Epidermal melanocyte (primary cell): ENCODE measurements around the gene RAB26.

ENCODE experiments used
- DNase-seq: peaks from one replicate; pipeline ENCODE4 v3.0.0; 2011; ENCODE audit warnings: low spot score; ENCODE audit not compliant: insufficient read length

Gene RAB26

GRCh38 chr16:2178321-2179106 lies 30.1 kb downstream of the RAB26 start:
- no peak for DNase-seq

DNA sequence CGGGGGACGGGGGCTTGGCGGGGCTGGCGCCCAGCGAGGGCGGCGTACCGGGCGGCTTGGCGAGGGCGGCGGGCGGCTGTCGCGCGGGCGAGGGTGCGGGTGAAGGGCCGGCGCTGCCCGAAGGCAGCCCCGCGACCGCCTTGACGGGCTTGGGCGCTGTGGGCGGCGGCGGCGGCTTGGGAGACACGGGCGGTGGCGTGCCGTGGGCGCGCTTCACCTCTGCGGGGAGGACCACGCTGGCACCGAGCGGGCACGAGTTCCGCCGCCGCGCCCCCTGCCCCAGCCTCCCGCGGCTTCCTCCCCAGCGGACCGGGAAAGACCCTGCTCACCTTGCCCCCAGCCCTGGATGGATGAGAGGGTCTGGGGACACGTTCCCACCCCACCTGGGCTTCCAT lies 30.7 kb downstream of the RAB26 start:
- DNase-seq, result no peak

- DNase-seq, result no peak
Measured at GRCh38 chr16:2179576-2179975, 31.2 kb downstream of the RAB26 start.

GRCh38 chr16:2180461-2180860 lies 32.0 kb downstream of the RAB26 start:
- DNase-seq, result no peak

DNA sequence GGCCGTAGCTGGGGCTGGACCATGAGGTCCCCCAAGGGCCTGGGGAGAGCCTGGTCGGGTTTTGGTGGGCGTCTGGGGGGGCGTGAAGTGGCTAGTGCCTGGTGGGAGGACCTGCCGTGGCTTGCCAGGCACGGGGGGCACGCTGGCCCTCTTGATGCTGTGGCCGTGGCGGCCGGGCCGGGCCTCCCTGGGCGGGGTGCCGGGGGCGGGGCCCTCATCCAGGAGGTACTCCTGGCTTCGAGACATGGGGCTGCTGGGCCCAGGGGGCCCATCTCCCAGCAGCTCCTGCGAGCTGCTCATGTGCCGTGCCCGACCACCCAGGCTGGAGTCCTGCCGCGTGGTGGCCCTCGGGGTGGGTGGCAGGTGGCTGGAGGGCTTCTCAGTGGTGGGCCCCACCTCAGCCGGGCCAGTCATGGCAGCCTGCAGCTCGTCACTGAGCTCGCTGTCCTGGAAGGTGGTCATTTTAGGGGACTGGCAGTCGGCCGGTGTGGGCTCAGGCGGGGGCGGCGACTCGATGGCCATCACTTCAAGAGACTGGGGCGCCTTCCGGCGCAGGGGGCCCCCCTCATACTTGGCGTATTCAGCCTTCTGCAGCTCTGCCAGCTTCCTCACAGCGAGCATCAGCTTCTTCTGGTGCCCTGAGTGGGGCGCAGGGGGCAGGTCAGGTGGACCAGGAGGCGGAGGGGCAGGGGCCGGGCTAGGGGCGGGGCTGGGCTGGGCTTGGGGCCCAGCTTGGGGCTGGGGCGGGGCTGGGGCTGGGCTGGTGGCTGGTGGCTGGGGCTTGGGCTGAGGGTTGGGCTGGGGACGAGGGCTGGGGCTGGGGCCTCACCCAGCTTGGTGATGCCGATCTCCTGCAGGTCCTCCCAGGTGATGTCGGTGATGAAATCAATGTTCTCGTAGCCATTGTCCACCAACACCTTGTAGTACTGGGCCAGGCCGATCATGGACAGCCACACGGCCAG lies 32.8 kb downstream of the RAB26 start:
- no peak for DNase-seq

- no peak for DNase-seq
Measured at GRCh38 chr16:2181952-2182351, 33.5 kb downstream of the RAB26 start.

- no peak for DNase-seq
Measured at GRCh38 chr16:2183671-2184070, 35.2 kb downstream of the RAB26 start.

DNA sequence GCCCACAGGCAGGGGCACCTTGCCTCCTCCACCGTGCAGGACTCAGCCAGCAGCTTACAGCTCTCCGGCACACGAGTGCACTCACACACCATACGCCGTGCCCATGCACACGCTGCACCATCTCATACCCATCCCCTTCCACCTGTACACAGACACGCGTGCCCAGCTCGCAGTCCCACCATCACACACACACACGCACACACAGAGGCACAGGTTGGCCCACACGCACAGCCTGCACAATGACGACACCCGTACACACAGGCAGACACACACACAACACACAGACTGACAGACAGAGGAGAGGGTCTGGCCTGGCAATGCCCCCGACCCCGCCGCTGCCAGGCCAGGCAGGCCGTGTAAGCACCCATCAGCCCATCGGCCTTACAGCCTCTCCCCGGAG lies 35.9 kb downstream of the RAB26 start:
- DNase-seq, result no peak

DNA sequence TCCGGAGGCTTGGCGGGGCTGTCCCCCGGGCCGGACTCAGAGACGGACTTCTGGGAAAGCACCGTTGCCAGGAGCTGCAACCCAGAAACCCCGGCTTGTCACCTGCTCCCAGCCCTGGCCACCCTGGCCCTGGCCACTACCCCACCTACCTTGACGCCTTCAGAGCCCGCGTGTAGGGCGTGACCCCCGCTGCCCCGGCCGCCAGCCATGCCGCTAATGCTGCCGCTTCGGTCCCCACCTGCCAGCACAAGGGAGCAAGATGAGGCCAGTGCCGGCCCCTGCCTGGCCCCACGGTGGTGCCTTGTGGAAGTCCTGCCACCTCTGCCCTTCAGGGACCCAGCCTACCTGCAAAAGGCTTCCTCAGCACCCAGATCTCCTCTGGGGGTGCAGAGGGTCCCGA lies 36.5 kb downstream of the RAB26 start:
- no peak for DNase-seq

DNA sequence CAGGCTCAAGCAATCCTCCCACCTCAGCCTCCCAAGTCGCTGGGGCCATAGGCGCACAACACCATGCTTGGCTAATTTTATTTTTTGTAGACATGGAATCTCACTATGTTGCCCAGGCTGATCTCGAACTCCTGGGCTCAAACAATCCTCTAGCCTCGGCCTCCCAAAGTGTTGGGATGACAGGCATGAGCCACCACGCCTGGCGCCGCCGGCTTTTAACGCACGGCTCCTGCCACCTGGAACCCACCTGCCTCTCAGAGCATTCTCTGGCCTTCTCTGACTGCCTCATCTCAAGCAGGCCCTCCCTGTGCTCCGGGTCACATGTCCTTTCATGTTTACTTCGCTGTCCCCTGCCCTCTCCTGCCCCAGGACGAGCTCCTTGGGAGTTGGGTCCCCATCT lies 37.6 kb downstream of the RAB26 start:
- no peak for DNase-seq

DNA sequence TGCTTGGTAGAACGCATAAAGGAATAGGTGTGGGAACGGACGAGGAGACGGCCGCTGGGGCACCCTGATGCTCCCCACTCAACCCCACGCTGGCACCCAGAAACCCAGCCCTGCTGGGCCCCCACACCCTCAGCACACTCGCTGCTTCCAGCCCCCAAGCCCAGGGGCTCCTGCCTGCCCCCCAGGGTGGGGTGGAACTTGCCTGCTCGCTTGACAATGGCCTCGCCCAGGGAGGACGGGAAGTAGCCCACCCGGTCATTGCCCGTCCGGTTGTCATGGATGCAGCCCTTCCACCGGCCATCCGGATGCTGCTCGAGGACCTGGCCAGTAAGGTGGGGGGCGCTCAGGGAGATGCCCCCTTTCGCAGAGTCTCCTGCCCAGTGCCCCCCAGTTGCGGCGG lies 38.1 kb downstream of the RAB26 start:
- no peak for DNase-seq

DNA sequence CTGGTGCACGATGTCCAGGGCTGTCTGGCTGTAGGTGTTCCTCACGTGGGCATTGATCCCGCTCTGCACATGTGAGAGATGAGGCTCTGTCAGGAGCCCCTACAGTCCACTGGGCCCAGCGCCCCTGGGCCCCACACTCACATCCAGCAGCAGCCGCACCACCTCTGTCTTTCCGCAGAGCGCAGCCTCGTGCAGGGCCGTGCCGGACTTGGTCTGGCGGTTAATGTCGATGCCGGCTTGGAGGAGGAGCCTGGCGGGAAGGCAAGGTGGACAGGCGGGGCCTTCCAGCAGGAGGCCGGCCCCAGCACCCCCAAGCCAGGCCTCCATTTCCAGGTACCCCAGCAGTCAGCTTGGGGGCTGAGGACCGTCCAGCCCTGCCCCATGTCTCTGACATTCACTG lies 38.8 kb downstream of the RAB26 start:
- DNase-seq, result no peak

DNA sequence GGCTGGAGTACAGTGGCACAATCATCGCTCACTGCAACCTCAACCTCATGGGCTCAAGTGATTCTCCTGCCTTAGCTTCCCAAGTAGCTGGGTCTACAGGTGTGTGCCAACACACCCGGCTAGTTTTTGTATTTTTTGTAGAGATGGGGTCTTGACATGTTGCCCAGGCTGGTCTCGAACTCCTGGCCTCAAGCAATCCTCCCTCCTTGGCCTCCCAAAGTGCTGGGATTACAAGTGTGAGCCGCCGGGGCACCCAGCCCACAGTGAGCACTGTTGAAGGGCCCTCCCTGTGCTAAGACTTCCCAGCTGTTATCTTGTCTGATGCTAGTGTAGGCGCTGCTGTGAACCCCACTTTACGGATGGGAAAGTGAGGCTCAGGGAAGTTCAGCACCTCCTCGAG lies 40.0 kb downstream of the RAB26 start:
- no peak for DNase-seq

DNA sequence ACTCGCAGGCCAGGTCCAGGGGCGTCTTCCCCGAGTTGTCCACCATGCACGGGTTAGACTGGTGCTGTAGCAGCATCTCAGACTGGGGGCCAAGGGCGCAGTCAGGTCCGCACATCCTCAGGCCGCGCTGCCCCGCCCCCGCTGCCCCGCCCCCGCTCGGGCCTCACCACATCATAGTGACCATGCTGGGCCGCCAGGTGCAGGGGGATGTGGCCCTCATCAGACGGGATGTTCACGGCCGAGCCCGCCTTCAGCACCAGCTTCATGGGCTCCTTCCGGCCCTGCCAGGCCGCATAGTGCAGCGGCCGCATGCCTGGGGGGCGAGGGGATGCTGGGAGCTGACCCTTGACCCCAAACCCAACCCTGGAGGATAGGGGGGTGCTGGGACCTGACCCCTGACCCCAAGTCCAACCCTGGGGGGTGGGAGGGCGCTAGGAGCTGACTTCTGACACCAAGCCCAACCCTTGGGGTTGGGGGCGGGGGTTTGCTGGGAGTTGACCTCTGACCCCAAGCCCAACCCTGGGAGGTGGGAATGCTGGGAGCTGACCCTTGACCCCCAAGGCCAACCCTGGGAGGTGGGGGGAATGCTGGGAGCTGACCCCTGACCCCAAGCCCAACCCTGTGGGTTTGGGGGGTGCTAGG lies 40.9 kb downstream of the RAB26 start:
- no peak for DNase-seq

- no peak for DNase-seq
Measured at GRCh38 chr16:2190002-2190658, 41.7 kb downstream of the RAB26 start.

DNA sequence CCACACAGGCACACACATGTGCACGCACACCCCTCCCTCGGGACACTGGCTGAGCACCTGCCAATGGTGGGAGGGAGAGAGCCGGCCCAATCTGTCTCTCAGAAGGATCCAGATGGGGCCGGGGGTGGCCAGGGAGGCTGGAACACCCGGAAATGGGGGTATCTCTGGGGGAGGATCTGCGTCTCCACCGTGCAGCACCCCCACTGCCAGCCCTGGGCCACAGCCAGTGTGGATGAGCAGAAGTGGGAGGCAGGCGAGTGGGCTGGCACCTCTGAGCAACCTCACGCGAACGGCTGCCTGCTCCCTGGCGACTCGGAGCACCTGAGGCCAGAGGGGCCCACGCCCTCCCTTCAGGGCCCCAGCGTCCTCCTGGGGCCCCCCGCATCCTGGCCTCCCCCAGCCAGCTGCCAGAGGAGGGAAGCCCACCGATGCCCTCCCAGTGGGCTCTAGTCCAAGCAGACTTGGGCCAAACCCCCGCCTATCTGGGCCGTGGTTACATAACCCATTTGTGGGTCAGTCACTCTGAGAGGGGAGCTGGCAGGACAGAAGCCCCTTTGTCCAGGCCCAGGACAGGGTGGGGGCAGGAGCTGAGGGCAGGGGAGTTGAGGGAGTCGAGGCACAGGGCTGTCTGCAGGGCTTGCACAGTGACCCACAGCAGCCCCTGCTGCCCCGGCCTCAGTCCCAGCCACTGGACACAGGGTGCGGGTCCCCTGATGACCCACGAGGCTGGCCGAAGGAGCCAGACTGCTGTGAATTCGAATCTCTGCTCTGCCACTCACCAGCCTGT lies 42.4 kb downstream of the RAB26 start:
- no peak for DNase-seq

DNA sequence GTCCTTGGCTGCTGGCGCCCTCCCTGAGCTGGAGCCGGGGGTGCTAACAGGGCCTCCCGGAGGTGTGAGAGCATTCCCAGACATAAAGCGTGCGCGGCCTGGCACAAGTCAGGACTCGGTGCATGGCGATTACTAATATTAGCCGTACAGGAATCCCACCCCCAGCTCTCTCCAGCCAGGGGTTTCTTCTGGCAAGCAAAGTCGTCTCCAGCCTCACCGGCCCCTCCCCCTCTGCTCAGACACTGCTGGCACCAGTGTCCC lies 43.0 kb downstream of the RAB26 start:
- no peak for DNase-seq

DNA sequence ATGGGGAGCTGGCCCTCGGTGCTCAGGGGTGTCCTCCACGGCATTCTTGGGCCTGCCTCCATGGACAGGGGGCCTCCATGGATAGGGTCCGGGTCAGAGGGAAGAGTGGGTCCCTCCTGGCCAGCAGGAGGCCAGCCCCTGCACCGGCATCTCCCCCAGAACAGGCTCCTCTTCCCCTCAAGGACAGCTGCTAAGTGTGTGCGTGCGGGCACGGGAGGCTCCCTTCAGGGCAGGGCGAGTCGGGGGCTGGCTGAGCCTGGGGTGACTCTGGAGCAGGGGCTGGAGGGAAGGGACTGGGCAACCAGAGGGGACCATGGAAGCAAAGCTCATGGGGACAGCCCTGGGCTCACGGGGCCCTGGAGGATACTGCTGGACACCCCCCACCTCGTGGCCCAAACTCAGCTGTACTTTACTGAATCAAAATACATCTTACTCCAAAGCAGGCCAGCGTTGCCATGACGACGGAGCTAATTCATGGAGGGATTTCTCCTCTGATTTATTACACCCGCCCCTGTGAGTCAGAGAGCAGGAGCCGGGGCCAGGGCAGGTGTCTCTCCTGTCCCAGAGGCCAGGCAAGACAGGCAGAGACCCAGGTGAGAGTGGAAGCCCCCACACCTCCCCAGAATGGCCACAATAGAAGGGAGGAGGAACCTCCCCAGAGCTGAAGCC lies 45.9 kb downstream of the RAB26 start:
- no peak for DNase-seq

DNA sequence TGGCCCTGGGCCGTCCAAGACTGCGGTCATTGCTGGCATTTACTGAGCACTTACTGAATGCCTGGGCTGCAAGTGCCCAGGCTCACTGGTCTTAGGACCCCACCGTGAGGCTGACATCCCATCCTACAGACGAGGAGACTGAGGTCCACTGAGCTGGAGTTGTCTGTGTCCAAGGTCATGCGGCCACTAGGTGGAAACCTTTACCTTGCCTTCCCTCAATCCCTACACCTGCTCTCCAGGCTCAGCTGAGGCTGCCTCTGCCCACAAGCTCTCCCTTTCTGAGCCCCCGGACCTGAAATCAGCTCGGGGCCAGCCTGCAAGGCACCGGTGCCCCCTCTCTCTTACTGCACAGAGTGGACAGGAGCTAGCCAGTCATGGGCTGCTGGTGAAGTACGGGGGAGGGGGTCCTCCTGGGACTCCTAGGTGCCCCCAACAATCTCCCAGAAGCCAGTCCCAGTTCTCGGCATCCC lies 46.5 kb downstream of the RAB26 start:
- no peak for DNase-seq
